Stimulated activated CD4-positive, alpha-beta T cell treated with anti-CD3 and anti-CD28 coated beads, TNF-alpha, amount 100 ng/mL, for 24 hours (primary cell): ENCODE data around the gene DAP3.
"Not testable (repeated sequence)": the region's sequence is repeated elsewhere in the genome, so short reads cannot be mapped to it uniquely, and the experiment has no call there.

Experiments
- DNase-seq, 3 experiments: peaks; one replicate each; pipeline ENCODE4 v3.0.0-alpha.2; 2020; ENCODE audit warnings: low read depth in 3 of 3

Gene DAP3

DNA sequence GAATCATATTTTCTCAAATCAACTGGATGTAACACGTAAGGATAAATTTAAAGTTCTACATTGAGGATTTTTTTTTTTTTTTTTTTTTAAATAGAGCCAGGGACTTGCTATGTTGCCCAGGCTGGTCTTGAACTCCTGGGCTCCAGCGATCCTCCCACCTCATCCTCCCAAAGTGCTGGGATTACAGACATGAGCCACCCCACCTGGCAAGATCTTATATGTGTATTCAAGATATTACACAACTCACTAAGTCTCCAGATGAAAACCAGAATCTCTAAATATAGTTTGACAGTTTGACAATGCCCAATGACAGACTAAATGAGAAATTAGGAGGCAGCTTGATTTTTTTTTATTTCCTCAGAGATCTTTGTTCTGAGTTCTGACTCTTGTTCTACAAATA lies 7.1 kb upstream of the DAP3 start:
- no peak for DNase-seq

DNA sequence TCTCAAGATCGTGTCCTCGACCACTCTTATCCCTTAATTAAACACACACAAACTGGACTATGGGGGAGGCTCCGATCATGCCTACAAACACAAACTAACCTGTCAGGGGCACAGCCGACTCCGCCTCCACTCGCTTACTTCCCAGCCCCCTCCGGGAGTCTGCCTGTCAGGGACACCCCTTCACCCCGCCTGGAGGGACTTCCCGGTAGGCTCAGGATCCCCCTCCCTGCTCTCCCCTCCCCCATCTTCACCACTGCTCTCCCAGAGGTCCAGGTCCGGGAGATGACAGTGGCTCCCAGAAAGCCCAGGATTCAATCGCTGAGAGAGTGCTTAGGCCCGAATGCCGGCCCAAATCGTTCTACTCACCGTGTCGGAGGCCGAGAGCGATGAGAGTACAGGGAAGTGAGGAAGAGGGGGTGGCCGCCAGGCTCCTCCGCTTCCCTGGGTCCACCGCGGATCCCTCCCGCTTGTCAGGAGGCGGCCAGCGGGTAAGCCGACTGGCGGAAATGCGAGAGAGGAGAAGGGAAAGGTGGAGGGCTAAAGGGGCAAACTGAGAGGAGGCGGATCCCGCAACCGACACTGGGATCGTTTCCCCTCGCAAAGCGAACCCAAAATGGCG lies 1.1 kb upstream of the DAP3 start:
- DNase-seq: not testable (repeated sequence)

DNA sequence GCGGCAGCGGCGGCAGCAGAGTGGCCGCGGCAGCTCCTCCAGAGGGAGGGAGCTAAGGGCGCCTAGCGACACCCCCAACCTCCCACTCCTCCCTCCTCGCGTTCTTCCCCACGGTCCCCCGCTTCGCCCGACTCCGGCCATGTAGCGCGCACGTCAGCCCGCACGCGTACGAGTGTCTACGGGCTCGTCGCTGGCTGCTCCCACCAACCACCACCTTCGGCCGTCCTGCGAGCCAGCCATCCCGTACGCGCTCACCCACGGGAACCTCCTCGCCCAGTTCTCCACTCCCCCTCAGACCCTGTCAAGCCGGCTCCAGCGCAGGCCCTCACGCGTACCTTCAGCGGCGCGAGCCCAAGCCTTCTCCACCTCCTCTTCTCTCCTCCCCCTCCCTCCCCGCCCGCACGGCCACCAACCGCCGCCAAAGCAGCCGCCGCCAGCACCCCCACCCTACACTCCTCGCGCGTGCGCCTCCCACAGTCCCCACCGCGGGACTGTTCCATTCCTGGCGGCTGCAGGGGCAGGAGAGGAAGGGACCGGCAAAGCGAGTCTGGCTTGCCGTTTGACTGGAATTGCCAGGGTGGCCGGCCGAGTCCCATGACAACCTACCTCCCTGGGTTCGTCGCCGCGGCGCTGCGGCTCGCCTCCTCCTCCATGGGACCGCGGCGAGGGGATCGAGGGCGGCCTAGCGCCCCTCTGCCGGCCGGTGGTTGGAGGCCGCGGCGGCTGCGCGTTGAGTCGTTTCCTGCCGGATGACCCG lies 389 bp upstream of the DAP3 start, which contains the start of gene YY1AP1:
TSS of gene YY1AP1 (minus strand) at position 451 of the 757 bp plus-strand sequence. CDS start 8,338 bp downstream, outside the sequence.
- peak; percentile 84 to 90 (median 84) for DNase-seq

DNA sequence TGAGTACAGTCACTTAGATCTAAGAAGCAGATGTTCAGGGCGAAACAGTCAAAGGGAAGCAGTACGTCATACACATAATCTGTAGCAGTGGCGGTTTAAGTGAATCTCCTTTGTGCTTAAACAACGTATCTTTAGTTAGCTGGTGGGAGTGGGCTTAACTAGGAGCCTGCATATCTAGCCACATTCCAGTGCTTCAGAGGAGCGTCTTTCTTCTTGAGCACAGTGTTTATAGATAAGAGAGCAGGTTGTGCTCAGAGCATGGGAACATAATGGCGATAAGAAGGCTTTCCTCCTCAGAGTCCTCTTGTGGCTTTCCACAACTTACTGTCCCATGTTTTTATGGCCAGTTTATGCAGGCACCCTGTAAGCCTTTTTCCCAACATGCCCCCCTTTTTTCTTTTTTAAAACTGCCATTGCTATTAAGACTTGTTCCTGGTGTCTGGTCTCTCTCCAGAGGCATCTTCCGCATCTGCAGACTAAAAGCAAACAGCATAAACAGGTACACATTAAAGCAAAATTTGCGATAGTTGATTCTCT lies 3.2 kb downstream of the DAP3 start:
- DNase-seq: no peak

DNA sequence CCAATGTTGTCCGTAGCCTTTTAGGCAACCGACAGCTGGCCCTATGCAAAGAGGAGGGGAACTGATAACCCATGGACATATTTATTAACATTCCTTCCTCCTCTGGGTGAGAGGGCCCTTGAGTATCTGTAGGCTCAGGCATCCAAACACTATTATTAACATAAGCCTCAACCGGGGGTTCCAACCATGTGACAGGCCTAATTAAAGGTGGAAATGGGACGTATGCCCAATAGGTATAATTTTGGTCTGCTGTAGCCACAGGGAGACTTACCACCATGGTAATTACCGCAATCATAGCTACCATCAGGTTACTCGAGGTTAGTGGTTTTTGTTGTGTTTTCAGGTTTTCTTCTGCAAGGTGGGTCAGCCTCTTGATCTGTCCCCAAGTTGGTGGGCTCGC lies 5.3 kb downstream of the DAP3 start:
- no peak for DNase-seq

DNA sequence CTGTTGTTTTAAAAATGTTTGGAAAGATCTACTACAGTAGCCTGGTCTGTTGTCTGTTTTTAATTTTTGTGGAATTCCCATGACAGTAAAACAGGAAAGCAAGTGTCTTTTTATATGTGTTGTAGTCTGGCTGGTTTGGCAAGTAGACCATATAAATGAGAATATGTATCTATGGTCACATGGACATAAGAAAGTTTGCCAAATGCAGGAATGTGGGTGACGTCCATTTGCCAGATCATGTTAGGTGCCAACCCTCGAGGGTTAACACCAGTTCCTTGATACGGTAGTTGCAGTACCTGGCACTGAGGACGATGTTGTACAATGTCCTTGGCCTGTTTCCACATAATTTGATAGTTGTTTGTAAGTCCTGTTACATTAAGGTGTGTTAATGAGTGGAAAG lies 6.2 kb downstream of the DAP3 start:
- no peak for DNase-seq

DNA sequence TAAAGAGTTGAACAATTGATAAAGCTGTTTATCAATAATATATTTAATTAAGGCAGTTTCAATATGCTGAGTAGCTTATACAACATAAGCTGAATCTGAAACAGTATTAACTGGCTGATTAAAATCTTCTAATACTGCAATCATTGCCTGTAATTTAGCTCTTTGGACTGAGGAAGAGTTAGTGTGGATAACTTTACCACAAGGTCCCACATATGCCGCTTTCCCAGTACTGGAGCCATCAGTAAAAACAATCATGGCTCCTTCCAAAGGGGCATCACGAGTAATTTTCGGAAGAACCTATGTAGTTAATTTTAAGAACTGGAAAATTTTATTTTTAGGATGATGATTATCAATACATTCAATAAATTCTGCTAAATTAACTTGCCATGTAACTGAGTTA lies 6.7 kb downstream of the DAP3 start:
- no peak for DNase-seq

DNA sequence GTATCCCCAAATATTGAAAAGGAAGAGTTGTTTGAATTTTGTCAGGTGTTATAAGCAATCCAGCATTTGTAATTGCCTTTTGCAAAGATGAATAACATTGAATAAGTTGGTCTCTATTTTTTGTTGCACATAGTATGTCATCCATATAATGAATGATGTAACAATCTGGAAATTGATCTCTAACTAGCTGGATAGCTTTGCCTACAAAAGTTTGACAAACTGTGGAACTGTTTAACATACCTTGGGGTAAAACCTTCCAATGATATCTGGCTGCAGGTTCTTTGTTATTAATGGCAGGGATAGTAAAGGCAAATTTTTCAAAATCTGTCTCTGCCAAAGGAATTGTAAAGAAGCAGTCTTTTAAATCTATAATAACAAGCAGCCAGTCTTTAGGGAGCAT lies 7.6 kb downstream of the DAP3 start:
- DNase-seq: no peak

DNA sequence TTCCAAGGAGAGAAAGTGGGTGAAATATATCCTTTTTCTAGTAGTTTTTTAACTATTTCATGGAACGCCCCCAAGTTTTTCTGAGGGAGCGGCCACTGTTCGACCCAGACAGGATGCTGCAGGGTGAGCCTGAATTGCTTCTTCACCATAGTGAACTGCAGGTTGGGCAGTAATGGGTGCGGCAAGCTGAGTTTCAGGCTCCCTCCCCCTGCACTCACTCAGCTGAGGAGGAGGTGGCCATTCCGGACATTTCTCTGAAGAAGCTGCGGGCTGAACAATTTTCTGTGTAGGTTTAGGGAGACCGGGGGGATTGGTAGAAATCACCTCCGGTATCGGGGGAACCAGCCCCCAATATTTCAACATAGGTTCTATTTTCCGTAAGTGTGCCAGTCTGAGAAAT lies 8.2 kb downstream of the DAP3 start:
- DNase-seq: no peak

DNA sequence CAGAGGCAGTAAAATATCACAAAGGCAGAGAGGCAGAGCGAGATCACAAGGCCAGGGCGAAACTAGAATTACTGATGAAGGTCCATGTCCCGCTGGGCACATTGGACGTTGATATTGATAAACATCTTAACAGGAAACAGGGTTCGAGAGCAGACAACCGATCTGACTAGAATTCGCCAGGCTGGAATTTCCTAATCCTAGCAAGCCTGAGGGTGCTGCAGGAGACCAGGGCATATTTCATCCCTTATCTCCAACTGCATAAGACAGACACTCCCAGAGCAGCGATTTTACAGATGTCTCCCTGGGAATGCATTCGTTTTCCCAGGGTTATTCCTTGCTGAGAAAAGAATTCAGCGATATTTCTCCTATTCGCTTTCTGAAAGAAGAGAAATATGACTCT lies 8.7 kb downstream of the DAP3 start:
- not testable (repeated sequence) for DNase-seq

DNA sequence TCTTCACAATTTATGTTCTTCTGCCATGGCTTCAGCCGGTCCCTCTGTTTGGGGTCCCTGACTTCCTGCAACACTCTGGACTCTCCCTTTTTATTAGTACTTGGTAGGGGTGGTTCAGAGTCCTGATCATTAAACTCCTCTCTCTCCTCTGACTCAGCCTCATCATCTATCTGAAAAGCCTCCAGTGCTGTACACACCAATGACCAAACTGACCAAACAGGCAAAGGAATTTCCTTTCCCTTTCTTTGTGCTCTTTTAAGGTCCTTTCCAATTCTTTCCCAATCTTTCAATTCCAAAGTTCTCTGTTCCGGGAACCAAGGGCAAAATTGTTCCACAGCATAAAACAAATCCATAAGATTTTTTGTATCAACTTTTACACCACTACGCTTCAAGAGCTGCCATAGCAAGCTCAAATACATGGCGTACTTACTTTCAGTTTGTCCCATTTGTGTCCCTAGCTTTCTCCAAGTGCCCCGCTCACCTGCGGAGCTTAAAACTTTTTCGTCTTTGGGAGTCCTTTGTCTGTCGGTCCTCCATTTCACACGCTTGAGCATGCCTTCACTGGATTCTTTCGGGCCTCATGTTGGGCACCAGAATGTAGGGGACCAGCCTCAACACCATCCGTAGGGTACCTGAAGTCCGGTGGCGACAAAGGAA lies 9.6 kb downstream of the DAP3 start:
- no peak for DNase-seq

DNA sequence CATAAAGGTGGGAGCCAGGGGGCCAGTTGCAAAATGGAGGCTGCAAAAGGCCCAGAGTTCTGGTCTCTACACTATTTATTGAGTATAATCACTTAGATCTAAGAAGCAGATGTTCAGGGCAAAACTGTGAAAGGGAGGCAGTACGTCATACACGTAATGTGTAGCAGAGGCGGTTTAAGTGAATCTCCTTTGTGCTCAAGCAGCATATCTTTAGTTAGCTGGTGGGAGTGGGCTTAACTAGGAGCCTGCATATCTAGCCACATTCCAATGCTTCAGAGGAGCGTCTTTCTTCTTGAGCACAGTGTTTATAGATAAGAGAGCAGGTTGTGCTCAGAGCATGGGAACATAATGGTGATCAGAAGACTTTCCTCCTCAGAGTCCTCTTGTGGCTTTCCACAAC lies 10.2 kb downstream of the DAP3 start:
- not testable (repeated sequence) for DNase-seq

DNA sequence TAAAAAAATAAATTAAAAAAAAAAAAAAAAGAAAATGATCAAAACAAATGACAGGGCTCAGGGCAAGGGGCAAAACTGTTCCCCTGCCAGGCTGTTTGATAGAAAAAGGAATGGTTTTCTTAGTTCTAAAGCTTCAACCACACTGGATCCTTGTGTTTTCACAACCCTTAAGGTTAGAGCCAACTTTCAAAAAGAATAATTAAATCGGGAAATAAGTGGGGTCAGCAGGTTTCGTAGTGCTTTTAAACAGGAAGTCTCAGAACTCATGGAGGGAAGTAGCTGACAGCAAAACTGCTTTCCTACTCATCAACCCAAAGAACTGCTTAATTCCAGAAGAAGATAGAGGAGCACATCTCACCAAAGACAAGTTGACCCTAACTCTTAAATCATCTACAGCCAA lies 12.8 kb downstream of the DAP3 start:
- not testable (repeated sequence) for DNase-seq

DNA sequence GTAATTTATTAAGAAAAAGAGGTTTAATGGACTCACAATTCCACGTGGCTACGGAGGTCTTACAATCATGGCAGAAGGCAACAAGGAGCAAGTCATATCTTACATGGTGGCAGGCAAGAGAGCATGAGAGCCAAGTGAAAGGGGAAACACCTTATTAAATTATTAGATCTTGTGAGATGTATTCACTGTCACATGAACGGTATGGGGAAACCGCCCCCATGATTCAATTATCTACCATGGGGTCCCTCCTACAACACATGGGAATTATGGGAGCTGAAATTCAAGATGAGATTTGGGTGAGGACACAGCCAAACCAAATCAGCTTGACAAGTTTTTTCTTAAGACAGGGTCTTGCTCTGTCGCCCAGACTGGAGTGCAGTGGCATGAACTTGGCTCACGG lies 14.3 kb downstream of the DAP3 start:
- no peak for DNase-seq

DNA sequence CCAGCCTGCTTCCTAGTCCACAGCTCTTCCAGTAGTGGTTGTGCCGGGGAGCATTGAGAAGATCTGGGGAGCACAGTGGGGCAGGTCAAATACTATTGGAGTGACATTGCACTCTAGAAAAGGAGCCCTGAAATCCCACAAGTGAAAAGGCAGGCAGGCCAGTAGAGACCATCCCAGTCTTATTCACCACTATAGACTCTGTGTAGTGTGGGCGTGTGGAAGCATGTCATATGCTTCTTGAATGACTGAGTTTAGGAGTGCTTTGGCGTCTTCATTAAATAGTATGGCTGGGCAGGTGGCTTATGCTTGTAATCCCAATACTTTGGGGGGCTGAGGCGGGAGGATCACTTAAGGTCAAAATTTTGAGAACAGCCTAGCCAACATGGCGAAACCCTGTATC lies 15.5 kb downstream of the DAP3 start:
- not testable (repeated sequence) for DNase-seq

DNA sequence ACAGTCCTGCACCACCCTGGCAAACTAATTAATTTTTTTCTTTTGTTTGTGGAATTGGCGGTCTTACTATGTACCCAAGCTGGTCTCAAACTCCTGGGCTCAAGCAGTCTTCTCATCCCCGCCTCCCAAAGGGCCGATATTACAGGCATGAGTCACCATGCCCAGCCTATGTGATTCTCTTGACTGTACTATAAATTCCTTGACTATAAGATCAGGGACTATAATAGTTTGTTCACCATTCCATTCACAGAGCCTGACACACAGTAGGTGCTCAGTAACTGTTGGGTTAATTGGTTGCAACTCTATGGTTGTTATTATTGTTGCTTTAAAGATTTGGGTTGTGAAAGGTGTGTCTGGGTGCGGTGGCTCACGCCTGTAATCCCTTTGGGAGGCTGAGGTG lies 17.2 kb downstream of the DAP3 start:
- no peak for DNase-seq

DNA sequence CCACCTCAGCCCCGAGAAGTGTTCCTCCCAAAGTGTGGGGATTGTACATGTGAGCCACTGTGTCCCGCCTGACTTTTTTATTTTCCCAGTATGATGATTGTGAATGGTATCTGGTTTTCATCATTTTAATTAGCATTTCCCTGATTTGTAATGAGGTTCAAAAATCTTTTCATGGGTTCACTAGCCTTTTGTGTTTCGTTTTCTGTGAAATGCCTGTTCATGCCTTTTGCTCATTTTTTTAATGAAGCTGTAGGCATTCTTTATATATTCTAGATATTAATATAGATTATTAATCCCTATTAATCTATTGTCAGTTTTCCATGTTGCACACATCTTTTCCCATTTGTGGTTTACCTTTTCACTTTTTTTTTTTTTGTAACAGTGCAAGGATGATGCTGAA lies 20.5 kb downstream of the DAP3 start:
- no peak for DNase-seq

DNA sequence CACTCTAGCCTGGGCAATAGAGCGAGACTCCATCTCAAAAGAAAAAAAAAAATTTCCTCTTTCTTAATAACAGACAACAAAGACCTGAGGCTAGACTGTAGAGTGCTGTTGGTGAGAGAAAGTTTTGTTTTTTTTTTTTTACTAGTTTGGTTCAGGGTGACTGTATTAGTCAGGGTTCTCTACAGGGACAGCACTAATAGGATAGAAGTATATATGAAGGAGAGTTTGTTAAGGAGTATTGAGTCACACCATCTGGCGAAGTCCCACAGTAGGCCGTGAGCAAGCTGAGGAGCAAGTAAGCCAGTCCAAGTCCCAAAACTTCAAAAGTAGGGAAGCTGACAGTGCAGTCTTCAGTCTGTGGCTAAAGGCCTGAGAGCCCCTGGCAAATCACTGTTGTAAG lies 22.6 kb downstream of the DAP3 start:
- DNase-seq: not testable (repeated sequence)

DNA sequence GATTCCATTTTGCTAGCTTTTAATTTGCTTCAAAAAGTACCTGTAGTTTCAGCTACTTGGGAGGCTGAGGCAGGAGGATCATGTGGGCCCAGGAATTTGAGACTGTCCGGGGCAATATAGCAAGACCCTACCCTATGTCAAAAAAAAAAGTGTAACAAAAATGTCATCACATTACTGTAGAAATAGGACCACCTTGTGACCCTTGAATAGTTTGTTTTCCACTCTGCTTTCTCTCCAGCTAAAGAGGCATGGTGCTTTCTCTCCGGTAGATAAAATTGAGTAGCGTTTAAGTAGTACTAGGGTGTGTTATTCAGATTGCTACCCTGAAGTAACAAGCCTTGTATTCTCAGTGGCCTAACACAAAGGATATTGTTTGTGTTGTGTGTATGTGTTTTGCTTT lies 23.7 kb downstream of the DAP3 start:
- not testable (repeated sequence) for DNase-seq

DNA sequence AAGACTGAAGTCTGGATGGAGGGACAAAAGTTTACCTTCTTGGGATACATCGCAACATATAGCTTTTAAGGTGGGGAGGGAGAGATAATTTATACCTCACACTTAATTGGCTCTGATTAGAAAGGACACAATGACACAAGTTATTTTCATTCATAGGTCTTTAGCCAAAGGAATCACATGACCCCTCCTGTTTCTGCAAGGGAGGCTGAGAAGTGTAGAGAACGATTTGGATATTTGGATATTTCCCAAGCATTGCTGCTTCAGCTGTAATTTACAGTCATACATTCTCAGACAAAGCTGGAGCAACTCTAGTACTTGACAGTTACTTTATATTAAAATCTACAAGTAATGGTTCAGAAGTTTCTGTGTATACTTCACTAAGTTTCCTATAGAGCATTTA lies 24.2 kb downstream of the DAP3 start:
- no peak for DNase-seq

DNA sequence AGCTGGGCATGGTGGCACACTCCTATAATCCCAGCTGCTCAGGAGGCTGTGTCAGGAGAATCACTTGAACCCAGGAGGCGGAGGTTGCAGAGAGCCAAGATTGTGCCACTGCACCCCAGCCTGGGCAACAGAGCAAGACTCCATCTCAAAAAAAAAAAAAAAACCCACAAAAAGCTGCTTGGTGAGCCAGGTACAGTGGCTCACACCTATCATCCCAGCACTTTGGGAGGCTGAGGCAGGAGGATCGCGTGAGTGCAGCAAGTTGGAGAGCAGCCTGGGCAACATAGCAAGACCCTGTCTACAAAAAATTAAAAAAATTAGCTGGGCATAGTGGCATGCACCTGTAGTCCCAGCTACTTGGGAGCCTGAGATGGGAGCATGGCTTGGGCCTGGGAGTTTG lies 26.2 kb downstream of the DAP3 start:
- DNase-seq: not testable (repeated sequence)

DNA sequence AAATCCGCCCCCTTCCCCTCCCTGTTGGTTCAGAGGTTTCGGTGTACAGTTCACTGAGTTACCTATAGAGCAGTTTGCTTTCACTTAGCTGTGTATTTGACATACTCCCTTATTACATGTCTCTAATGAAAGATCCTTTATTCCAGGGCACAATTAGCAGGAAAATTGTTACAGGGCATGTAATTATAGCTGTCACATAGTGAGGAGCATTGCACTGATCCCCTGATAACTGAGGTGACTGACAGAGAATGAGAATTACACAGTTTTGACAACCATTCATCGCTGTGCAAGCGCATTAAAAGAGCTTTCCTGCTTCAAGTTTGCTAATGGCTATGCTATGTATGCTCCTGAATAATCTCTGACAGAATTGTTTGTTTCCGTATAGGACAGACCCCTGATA lies 26.9 kb downstream of the DAP3 start:
- DNase-seq: no peak

DNA sequence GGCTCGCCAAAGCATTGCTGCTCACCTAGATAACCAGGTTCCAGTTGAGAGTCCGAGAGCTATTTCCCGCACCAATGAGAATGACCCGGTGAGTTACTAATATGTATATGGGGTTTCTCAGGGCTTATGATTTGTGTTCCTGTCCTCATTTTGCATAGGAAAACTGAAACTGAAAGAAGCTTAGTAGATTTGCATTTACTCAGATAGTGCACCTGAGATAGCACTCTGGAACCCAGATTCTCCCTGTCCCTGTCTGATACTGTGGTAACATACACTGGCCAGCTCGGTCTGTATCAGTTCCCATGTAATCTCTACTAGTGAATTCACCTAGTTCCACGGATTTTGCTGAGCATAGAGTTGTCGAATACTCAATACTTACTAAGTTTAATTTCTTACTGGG lies 28.1 kb downstream of the DAP3 start:
- DNase-seq: no peak
